RPMI7951 (cell line): ENCODE data around the gene IGFBPL1. TPM values are rescaled to one million over a fixed set of nuclear protein-coding genes. Genes with fewer than 3 reads are reported as not detected.
"Not testable (repeated sequence)": the region's sequence is repeated elsewhere in the genome, so short reads cannot be mapped to it uniquely, and the experiment has no call there.

Source experiments
- DNase-seq: peaks from one replicate; pipeline ENCODE4 v3.0.0-alpha.2; 2012; ENCODE audit warnings: low read depth
- total RNA-seq: library from RNA; depleted of rRNA; stranded (reverse); fragments of >200 nt; shearing (Covaris generic); gene quantifications from 2 replicates; pipeline ENCODE4 v1.2.3, GENCODE V29; 2014

Gene IGFBPL1
- total RNA-seq, 1 experiment from 2014 or later, result not detected

DNA sequence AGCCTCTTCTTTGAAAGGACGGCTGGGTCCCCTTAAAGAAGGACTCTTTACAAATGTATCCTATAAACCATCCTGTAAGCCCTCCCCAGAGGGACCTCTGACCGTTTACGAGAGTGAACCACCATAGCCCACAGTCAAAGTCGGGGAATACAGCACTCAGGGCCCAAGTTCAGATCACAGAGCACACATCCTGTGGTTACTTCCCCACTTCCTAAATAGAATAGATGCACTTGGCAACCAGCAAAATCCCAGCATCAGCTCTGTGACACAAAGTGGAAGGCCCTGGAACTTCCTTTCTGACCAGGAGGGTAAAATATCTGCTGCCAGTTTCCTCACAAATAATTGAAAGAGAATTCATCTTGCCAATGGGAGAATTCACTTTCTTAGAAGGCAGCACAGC is 6.9 kb upstream of the IGFBPL1 start:
- DNase-seq, result no peak

DNA sequence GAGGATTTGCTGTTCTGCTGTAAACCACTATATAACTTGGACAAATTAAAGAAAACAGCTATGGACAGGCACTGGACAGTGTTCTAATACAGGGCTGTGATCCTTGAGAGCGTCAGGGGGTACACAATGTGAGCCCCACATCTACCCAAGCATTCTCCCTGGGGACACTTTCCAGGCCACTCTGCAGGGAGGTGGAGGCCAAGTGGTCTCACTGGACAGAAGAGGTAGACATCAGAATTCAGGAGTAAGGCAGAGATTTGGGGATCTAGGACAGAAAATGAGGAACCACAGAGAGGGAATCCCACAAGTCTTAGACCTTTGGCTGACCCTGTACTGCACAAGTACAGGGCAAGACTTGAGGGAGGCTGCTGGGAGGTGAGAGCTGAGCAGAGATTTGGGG is 3.8 kb upstream of the IGFBPL1 start:
- no peak for DNase-seq

DNA sequence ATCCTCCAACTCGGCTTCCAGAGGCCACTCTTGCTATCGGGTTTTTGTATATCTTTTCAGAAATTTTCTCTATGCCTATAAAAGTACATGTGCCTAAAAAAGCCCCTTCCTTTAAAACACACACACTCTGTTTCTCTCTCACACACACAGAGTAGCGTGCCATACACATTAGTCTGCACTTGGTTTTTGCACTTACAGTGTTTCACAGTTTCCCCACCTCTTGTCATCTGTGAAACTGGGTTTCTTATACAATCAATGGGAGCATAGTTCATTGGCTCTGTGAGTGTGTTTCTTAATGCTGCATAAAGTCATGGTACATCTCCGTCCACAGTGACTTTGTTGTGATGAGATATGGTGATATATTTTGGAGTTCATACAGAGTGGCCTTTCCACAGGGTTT is 664 bp upstream of the IGFBPL1 start:
- no peak for DNase-seq

DNA sequence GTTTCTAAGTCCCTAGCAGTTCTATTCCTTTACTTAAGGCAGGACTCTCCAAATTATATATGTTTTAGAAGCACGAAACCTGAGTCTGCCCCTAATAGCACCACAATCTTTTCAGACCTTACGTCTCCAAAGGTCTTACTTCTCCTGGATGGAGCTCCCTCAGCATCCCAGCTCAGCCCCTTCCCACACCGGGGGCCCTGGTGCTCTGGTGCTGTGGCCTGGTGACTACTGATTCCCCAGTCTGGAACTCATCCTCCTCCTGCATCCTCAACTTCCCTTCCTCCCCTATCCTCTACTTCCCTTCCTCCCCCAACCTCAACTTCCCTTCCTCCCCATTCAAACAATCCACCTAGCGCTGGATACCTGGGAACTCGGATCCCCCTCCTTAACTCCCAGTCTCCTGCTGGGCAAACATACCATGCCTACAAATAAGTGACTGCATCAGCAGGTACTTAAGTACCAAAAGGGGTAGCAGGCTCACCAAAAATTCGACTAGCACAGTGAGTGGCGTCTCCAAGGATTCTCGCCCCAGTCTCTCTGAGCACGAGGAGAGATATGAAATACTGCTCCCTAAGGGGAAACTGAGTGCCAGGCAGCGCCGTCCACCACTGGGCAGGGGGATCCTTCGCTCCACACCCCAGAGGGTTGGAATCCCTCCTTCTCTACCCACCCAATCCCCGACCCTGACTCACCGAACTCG is 831 bp downstream of the IGFBPL1 start:
- no peak for DNase-seq

DNA sequence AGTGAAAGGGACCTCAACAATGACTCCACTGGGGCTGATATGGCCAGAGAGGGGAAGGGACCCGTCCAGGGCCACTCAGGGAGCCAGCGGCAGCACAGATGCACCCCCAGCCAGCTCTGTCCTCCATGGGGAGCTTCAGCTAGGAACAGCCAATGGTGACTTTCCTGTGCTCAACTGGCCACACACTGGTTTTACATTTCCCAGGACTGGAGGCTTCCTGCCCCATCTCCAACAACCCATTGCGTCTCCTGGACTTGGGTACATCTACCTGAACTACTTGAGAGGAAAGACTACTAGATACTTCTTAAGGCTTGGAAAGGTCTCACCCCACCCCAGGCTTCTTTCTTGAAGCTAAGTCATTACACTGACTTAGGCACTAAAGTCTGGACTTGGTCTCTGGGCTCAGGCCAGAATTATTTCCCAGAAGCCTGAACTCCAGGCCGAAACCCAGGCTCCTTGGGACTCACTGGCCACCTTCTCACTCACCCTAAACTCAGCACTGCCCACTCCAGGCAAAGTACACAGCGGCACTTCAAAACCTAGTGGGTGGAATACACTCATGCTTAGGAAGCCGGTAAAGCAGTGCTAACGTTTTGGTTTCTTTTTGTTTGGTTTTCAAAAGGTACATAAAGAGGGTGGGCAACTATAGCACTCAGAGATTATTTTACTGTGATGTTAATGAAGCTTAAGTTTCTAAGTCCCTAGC is 1.5 kb downstream of the IGFBPL1 start:
- no peak for DNase-seq

DNA sequence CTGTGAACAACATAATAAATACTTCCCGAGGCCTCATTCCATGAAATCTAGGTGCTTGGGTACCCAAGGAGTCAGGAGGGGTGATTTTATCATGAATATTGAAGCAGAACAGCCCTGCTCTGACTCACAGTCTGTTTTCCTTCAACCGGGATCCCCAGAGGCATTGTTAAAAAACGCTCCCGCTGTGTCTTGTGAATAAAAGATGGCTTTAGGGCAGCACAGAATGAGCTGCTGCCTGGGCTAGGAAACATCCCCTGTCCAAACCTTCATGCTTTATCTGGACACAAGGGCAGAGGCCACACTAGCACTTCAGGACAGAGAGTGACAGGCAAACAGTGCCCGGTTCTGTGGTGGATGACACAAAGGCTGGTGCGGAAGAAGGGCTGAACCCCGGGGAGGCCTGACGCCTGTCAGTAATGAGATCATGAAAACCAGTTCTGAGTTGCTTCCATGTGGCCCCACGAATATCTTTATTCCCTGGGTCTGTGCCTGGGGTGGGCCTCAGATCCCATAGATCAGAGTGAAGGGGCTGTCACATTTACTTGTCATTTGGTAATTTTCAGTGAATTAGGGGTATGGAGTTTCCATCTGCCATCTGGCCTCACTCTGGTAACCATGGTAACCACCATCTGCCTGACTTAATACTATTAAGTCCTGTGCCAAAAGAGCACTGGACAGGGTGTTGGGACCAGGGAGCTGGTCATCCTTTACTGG is 2.6 kb downstream of the IGFBPL1 start:
- peak; percentile 6 for DNase-seq

DNA sequence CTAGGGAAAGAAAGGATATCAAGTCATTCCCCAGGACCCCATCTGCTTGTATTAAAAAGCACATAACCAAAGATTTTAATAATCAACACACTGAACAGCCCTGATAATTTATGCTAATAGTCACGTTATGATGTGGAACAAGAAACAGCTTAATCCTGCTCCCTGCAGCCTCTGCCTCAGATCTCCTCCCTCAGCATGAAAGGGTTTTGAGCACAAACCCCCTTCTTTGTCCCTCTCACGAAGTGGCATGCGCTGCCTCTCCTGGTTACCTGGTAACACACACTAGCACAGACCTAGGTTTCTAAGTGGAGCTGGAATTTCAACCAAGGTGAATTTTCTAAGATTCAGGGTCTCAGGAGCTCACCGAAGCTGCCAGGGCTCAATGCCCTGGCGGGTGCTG is 5.1 kb downstream of the IGFBPL1 start:
- no peak for DNase-seq

DNA sequence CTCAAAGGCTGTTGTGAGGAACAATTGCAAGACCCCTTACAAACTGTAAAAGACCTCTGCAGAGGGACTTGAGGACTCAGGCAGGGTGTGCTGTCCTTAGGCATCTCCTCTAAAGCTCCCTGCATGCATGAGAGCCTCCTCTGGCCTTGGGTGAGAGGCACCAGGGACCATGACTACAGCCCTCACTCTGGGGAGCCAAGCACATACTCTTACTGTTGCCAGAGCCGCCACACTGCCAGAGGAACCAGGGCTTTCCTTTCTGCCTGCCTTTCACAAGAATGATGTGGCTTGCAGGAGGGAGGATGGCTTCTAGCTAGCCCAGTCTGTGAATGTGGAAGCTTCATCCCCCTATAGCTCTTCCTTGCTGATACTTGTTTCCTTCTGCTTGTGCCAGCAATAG is 5.9 kb downstream of the IGFBPL1 start:
- no peak for DNase-seq

DNA sequence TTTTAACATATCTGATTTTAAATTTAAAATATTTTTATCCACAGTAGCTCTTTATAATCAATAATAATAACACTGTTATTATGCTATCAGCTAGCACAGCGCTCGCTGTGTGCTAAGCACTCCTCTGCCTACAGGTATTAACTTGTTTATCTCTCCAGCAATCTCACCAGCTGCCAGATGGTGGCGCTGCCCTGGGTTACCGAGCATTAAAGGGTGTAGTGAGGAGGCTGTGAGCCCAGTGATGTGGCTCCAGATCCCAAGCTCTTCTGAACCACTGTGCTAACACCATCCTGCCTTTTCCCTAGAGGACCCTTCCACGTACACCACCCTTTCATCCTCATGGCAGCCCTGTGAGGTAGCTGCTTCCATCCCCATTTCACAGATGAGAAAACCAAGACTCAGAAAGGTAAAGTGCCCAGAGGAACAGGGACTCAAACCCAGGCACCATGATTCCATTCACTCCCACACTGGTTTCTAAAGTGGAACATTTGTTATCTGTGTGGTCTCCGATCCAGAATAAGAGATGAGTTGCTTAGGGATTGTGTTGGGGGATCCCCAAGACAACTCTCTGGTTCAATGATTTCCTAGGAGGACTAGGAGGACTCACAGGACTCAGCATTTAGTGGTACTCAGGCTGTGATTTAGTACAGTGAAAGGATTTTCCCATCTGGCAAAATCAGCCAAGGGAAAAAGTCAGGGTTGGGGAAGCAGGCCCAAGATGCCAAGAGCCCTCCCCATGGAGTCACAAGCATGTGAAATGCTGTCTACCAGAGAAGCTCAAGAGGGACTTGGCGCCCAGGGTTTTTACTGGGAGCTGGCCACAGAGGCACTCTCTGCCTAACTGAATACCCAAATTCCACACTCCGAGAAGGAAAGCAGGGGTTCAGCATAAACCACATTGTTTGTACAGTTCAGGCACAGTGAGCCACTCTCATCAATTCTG is 7.0 kb downstream of the IGFBPL1 start:
- no peak for DNase-seq

DNA sequence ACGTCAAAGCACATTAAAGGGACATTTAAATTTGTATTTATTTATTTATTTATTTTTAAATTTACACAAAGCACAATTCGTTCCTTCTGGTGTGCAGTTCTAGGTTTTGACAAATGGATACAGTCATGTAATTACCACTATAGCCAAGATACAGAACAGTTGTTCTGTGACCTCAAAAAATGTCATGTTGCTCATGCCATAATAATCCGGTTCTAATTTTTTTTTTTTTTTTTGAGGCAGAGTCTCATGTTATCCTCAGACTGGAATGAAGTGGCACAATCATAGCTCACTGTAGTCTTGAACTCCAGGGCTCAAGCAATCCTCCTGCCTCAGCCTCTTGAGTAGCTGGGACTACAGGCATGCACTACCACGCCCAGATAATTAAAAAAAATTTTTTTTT is 7.8 kb downstream of the IGFBPL1 start:
- DNase-seq, result no peak

DNA sequence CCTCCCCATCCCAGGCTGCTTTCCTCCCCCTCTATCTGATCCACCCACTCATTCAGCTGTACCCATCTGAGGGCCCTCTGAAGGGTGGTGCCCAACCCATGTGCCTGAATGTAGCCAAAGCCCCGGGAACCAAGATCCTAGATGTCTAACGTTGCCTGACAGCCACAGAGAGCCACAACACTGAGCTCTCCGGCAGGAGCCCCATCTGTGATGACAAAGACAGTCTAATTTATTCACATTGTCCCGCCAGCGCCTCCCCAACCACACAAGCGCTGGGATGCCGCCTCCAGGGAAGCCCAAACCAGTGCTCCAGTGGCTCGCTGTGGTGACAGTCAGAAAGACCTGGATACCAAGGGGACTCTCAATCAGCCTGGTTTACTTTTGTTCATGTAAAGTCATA is 8.4 kb downstream of the IGFBPL1 start:
- no peak for DNase-seq

DNA sequence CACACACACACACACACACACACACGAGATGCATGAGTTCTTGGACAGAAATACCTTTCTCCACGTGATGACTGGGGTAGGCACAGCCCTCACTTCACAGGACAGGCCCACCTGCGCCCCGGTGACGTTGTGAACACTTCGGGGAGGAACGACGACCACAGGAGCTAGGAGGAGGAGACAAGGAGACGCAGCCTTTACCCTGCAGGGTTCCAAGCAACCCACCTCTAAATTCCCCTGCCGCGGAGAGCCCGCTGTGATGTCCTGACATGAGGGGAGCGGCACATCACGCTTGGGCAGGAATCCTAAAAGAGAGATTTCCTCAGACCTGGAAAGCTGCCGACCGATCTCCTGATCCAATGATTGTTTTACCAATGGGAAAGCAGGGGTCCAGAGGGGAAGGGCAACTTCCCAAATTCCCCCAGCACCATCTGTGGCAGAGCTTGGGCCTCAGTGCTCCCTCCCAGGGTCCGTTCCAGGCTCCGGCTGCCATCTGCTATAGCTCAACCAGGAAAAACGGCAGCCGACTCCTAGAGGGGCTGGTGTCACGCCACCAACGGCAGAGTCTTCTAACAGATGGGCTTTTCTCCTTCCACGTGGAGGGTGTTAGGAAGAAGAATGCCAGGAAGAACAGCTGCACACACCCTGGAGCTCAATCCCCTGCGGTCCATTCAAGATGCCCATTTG is 10.1 kb downstream of the IGFBPL1 start:
- DNase-seq, result no peak

DNA sequence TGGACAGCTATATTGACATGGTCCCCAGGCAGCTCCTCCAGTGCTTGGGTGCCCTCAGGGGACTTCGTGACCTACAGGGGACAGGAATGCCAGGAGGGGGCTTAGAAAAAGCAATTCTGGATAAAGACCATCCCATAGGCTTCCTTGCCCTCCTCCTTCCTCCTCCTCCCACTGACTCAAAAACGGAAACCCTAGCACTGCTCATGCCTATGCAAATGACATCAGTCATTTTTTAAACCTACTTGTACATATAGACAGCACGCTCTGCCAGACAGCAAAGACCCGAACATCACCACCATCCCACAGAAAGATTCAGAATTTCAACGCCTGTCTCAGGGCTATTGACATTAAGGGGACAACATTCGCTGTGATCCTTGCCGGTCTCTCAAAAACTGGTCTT is 11.0 kb downstream of the IGFBPL1 start:
- no peak for DNase-seq

DNA sequence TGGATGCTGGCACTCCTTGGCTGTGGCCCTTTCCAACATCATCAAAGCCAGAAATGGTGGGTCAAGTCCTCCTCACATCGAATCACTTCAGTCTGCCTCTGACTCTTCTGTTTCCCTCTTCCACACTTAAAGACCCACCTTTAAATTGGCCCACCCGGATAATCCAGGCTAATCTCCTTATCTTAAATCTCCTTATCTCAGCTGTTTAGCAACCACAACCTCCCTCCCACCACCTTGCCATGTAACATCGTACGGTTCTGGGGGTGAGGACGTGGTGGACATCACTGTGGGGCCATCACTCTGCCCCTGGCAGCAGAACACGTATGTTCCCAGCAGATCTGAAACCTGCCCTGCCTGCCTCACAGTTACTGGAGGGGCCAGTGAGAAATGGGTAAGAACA is 11.5 kb downstream of the IGFBPL1 start:
- no peak for DNase-seq

DNA sequence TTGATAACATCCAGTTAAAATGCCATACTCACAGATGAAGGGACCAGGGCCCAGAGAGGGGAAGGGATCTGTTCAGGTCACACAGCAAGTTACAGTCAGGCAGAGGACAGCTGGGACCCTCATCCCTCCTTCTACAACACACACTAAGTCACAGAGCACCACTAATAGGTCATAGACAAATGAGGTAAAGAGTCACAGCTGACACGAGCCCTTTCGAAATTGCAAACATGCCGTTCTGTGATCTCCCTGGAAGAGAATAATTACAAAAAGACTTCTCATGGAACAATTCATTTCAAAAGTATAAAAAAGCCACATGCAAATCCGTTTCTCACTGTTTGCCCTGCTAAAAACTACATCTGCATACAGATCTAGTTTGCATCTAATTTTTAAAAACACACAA is 15.5 kb downstream of the IGFBPL1 start:
- no peak for DNase-seq

DNA sequence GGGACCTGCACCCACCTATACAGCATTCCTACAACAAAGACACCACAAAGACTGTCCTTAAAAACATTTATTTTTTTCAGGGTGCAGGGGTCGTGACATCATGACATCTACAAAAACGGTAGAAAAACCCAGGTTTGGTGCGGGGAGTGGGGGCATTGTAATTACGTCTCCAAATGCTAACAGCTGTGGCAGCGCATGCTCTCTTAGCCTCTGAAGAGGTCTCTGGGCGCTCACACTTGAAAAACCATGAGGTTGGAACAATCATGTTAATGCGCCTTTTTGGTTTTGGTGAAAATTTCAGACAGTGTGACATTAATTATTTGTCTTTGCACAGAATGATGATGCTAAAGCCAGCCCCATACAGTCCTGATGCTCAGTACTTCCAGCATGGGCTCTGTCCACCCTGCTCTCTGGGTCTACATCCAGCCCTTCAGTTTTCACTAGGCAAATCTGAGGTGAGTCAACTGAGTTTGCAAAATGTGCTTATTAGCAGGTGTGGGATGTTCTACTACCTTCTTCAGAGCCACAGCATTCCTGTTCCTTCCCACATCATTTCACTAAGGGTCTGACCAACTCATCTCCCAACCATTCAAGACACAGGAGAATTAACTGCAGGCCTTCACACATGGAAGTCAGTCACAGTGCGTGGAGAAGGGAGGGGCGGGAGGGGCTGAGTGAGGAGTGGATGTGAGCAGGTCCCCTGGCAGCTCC is 17.6 kb downstream of the IGFBPL1 start:
- no peak for DNase-seq

DNA sequence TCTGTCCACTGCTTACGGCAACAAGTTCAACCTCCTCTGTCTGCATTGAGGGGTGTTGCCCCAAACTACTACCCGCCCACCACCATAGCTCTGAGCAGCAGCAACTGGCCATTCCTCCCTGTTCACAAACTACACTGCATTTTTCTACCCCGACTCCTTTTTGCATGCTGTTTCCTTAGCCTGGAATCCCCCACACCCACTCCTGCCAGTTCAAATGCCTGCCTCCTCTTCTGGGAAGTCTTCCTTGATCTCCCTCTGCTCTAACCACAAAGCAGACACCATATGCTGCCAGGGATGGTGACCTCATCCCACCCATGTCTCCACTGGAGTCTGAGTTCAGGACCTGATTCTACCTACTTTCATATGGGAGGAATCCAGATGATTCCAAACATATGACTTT is 18.5 kb downstream of the IGFBPL1 start:
- no peak for DNase-seq

DNA sequence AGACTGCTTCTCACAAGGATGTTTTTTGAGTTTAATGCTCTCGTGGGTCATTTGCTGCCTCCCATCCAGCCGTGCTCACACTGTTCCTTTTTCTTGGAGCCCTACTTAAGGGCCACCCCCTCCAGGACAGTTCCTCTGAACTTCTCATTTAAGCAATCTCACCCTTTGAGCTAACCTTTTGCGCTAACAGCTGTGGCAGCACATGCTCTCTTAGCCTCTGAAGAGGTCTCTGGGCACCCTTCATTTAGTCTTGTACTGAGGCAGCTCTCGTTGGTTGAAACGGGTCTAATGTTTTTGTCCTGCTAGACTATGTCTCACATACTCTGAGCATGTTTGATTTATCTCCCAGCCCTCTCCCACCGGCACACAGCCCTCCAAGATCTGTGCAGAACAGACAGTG is 19.9 kb downstream of the IGFBPL1 start:
- DNase-seq, result no peak

DNA sequence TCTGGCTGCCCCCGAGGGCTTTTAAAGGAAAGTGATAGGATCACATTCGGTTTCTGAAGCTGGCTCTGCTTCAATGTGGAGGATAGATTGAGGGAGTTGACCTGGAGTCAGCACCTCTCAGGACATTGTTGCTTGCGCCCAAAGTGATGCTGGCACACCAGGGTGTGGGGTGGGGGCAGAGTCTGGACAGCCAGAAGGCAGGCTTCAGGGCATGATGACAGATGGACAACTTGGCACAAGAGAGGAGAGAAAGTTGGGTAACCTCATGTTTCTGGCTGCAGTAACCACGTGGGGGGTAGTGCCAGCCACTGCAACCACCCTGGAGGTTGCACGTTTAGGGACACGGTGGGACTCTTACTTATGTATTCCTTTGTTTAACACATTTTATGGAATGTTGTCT is 22.3 kb downstream of the IGFBPL1 start:
- no peak for DNase-seq

DNA sequence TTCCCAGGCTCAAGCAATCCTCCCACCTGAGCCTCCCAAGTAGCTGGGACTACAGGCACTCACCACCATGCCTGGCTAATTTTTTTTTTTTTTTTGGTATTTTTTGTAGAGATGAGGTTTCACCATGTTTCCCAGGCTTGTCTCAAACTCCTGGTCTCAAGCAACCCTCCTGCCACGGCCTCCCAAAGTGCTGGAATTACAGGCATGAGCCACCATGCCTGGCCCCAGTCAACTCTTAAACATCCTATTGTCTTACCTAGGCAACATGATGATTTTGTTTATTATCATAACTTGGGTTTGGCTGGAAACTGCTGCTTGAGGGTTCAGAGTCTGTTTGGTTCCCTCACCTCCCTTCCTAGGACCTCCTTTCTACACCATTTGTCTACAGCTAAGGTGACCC is 25.1 kb downstream of the IGFBPL1 start:
- DNase-seq, result not testable (repeated sequence)

DNA sequence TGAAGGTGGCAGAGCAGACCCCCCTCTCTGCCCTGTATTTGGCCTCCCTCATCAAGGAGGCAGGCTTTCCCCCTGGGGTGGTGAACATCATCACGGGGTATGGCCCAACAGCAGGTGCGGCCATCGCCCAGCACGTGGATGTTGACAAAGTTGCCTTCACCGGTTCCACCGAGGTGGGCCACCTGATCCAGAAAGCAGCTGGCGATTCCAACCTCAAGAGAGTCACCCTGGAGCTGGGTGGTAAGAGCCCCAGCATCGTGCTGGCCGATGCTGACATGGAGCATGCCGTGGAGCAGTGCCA is 27.9 kb downstream of the IGFBPL1 start:
- no peak for DNase-seq
